GM11168 (cell line): ENCODE results near the gene AMDHD1.
"Not testable (repeated sequence)": the region's sequence is repeated elsewhere in the genome, so short reads cannot be mapped to it uniquely, and the experiment has no call there.

ENCODE experiments used
- in situ Hi-C: fragments of 300-500 bp; cut with MboI; formaldehyde crosslinking; loops from one replicate; pipeline ENCODE4 v1.12.0; 2022; ENCODE audit warnings: low sequenced_read_pairs; ENCODE audit not compliant: unreplicated experiment

AMDHD1 gene

GRCh38 chr12:95962222-95962621 is 19.1 kb downstream of the AMDHD1 start:
- in situ Hi-C loops: no loop called here

- in situ Hi-C loops: no loop called here
These were observed 20.0 kb downstream of the AMDHD1 start for GRCh38 chr12:95963096-95963495.

- in situ Hi-C loops: no loop called here
These were observed 23.2 kb downstream of the AMDHD1 start for GRCh38 chr12:95966287-95966870.

GRCh38 chr12:95967301-95967700 is 24.2 kb downstream of the AMDHD1 start:
- in situ Hi-C loops: no loop called here

GRCh38 chr12:95969116-95969515 is 26.0 kb downstream of the AMDHD1 start:
- in situ Hi-C loops: not testable (repeated sequence)

GRCh38 chr12:95970905-95971304 is 27.8 kb downstream of the AMDHD1 start:
- in situ Hi-C loops: no loop called here

- in situ Hi-C loops: no loop called here
These were observed 29.8 kb downstream of the AMDHD1 start for GRCh38 chr12:95972832-95973456.

GRCh38 chr12:95974358-95974757 is 31.2 kb downstream of the AMDHD1 start:
- in situ Hi-C loops: no loop called here

GRCh38 chr12:95975491-95975890 is 32.4 kb downstream of the AMDHD1 start:
- in situ Hi-C loops: no loop called here

GRCh38 chr12:95976416-95976832 is 33.3 kb downstream of the AMDHD1 start:
- in situ Hi-C loops: no loop called here

- in situ Hi-C loops: no loop called here
These were observed 34.7 kb downstream of the AMDHD1 start for GRCh38 chr12:95977764-95978305.

- in situ Hi-C loops: no loop called here
These were observed 35.2 kb downstream of the AMDHD1 start for GRCh38 chr12:95978351-95978750.

- in situ Hi-C loops: no loop called here
These were observed 35.6 kb downstream of the AMDHD1 start for GRCh38 chr12:95978774-95979173.

GRCh38 chr12:95980437-95980836 is 37.3 kb downstream of the AMDHD1 start:
- in situ Hi-C loops: no loop called here

- in situ Hi-C loops: no loop called here
These were observed 39.5 kb downstream of the AMDHD1 start for GRCh38 chr12:95982602-95983001.

- in situ Hi-C loops: no loop called here
These were observed 41.6 kb downstream of the AMDHD1 start for GRCh38 chr12:95984682-95985081.

- in situ Hi-C loops: no loop called here
These were observed 43.8 kb downstream of the AMDHD1 start for GRCh38 chr12:95986635-95987570.

GRCh38 chr12:95988506-95989275 is 45.6 kb downstream of the AMDHD1 start:
- in situ Hi-C loops: no loop called here

- in situ Hi-C loops: no loop called here
These were observed 46.5 kb downstream of the AMDHD1 start for GRCh38 chr12:95989504-95990123.

- in situ Hi-C loops: no loop called here
These were observed 47.0 kb downstream of the AMDHD1 start for GRCh38 chr12:95990136-95990535.
